HG03060 (cell line): ENCODE measurements around the gene CTBP2.

Experiments used
- ATAC-seq: cut with Tn5 transposase; IDR thresholded peaks from one replicate; pipeline ENCODE4 v1.9.1; 2021; ENCODE audit warnings: low read depth, moderate number of reproducible peaks; ENCODE audit not compliant: unreplicated experiment

The CTBP2 gene

DNA sequence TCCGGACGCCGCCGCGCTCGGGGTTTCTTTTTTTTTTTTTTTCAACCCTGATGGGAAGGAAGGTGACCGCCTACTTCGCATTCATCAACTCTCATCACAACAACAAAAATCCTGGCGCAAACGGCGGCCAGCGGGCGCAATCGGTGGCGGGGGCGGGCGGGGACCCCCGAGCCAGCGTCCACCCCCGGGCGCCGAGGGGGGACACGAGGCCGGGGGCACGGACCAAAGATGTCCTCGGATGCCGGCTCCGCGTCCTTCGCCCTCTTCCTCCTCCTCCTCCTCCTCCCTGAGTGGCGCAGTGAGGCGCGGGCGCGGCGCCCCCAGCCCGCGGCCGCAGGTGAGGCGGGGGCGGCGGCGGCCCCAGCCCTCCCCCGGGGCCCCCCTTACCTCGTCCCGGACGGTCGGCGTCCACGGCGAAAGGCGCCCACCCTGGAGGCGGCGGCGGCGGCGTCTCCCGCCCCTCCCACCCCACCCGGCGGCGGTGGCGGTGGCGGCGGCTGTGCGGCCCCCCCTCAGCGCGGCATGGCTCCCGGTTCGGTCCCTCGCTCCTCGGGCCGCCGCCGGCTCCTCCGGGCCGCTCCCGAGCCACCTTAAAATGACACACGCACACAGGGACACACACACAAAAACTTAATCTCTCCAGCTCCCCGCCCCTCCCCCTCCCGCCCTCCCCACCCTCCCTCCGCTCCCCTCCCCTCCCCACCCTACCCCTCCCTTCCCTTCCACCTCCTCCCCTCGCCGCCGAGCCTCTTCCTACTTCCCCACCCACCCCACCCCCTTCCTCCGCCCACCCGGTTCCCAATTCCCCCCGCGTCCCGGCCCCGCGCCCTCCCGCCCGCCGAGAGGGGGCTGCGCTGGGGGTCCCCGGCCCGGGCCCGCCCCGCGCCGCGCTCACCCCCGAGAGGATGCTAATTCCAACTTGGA lies at the start of gene CTBP2:
Gene CTBP2, minus strand, starts transcription at position 632 of the 924 bp plus-strand sequence.
- no peak for ATAC-seq

DNA sequence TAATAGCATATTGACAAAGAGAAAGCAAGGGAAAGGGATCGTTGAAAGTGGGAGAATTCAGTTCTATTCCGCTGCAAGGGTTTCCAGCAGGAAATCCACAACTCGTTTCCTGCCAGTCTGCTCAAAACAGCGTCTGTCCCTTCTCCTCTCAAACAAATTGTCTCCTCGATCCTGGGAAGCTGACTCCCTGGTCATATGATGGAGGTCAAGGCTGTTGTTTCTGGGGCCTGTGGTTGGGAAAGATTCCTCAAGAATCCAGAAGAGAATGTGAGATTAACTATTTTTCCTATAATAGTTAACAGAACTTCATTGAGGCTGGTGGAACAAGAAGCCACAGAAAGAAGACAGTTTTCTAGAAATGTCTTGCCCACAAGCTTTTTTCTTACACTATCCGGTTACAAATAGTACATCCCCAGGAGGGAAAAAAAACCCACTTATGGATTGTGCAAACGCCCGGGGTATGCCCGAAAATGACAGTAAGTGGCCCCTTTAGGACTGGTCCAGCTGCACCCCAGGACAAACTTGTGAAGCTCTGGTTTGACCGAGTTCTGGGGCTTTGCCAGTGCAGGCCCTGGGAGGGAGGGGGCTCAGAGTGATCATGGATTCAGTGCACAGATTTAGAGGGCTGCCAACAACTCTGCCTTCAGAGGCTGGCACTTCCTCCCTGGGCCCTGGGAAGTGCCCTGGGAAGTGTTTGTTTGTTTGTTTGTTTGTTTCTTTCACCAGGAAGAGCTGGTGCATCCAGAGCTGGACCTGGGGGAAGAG lies 49.4 kb upstream of the CTBP2 start:
- no peak for ATAC-seq

GRCh38 chr10:125208854-125209565 lies 48.6 kb upstream of the CTBP2 start:
- no peak for ATAC-seq

GRCh38 chr10:125206623-125207022 lies 46.3 kb upstream of the CTBP2 start:
- ATAC-seq: no peak

DNA sequence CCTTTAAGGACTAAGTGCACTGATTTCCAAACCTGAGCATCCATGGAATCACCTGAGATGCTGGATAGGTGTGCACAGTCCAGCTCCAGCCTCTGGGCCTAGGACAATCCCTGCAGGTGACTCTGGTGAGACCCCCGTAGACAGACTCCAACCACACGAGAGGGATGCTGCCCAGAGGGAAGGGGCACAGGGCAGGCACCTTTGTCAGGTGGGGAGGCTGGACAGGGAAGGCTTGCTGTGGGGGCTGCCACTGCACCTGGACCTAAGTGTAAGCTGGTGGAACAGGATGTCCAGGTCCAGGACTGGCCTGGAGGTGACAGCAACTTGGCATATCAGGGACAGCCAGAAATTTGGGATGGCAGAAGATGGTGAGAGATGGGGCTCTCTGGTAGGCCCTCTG lies 45.1 kb upstream of the CTBP2 start:
- ATAC-seq: no peak

- no peak for ATAC-seq
Observed at GRCh38 chr10:125204400-125204799, 44.0 kb upstream of the CTBP2 start.

GRCh38 chr10:125203186-125203800 lies 42.9 kb upstream of the CTBP2 start:
- no peak for ATAC-seq

GRCh38 chr10:125201791-125202622 lies 41.6 kb upstream of the CTBP2 start:
- no peak for ATAC-seq

- ATAC-seq: peak; percentile 79
Observed at GRCh38 chr10:125201108-125201524, 40.8 kb upstream of the CTBP2 start.

GRCh38 chr10:125200396-125200795 lies 40.0 kb upstream of the CTBP2 start:
- ATAC-seq: no peak

- ATAC-seq: no peak
Observed at GRCh38 chr10:125199270-125199669, 38.9 kb upstream of the CTBP2 start.

- no peak for ATAC-seq
Observed at GRCh38 chr10:125194814-125195213, 34.5 kb upstream of the CTBP2 start.

DNA sequence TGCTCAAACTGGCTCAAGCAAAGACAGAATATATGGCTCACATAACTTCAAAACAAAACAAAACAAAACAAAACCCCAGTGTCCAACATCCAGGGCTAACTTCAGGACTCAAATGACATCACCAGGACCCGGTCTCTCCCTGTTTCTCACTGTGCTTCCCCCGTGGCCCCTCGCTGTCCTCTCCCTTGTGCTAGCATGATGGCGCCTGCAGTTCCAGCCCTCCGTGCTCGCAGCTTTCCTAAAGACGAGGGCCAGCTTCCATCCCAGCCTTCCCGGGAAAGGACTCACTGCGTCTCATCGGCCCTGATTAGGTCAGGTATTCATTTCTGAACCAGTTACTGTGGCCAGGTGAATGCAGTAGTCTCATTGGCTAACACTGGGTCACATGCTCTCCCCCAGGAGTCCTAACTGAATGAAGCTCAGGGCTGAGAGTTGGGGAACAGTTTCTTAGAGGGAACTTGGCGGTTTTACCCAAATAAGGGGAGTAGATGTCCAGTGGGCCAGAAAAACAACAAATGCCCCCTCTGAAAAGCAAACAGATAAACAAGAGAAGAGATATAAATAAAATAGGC lies 33.0 kb upstream of the CTBP2 start:
- ATAC-seq: no peak

DNA sequence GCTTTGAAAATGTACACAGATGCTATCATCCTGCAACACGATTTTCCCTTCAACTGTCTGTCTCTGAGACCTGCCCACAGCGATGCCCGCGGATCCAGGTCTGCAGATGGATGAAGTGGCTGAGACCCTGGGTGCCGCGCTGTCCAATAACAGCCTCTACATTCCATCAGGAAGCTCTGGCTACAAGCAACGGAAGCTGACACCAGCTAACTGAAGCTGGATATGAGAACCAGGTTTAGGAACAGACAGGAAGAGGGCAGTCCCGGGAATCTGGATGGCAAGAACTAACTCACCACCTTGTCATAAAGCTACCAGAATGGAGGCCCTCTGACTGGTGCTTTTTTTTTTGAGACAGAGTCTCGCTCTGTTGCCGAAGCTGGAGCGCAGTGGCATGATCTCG lies 32.3 kb upstream of the CTBP2 start:
- ATAC-seq: no peak

DNA sequence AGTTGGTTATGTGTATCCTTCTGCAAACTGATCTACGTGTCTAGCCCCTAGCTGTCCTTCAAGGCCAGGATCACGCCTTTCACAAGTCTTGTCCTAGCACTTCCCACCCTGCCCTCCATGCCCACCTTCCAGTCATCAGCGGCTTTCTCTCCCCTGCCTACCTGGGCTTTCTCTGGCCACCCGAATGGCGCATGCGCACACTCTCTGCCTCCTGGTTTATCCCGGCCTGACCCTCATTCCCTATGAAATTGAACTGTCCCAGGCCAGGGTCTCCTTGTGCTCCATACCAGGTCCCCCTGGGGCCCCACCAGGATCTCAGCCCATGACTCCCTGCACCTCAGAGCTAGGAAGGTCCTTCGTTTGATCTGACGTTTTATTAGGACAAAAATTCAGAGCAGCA lies 31.6 kb upstream of the CTBP2 start:
- ATAC-seq: no peak

GRCh38 chr10:125190946-125191345 lies 30.6 kb upstream of the CTBP2 start:
- no peak for ATAC-seq

DNA sequence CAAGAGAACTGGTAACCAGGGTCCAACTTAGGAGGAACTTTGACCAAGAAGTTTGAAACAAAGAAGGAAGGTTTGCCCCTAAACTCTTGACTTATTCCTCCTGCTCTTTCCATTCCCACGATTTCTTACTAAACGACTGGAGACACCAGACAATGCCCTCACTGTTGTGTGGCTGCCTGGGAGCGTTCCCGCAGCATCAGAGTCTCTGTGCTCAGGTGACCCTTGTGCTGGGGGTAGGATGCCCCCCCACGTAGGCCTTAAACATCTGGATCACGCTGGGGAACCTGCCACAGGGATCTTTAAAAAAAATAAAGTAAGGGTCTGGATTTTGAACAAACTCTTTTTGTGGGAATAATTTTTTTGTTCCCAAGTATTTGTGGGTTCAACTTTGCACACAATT lies 30.1 kb upstream of the CTBP2 start:
- no peak for ATAC-seq

GRCh38 chr10:125189162-125189561 lies 28.8 kb upstream of the CTBP2 start:
- ATAC-seq: no peak
